Type B pancreatic cell (in vitro differentiated cells): ENCODE measurements around the gene HNRNPAB. TPM values are rescaled to one million over a fixed set of nuclear protein-coding genes. Genes with fewer than 3 reads are reported as not detected.
"Not testable (repeated sequence)": the region's sequence is repeated elsewhere in the genome, so short reads cannot be mapped to it uniquely, and the experiment has no call there.

Experiments used
- DNase-seq: peaks from one replicate; pipeline ENCODE4 v3.0.0; 2021; ENCODE audit warnings: mixed read lengths; ENCODE audit not compliant: unreplicated experiment; ENCODE audit errors: extremely low spot score
- H3K27ac Mint-ChIP-seq: 2 replicates; pipeline ENCODE4 v1.8.0; 2021; ENCODE audit warnings: mild to moderate bottlenecking, mixed read lengths
- H3K27me3 Mint-ChIP-seq: 2 replicates; pipeline ENCODE4 v1.8.0; 2021; ENCODE audit warnings: mixed read lengths
- H3K36me3 Mint-ChIP-seq: 2 replicates; pipeline ENCODE4 v1.8.0; 2021; ENCODE audit warnings: mixed read lengths
- H3K4me1 Mint-ChIP-seq: one replicate; pipeline ENCODE4 v1.8.0; 2021; ENCODE audit warnings: mixed read lengths; ENCODE audit not compliant: unreplicated experiment
- H3K4me3 Mint-ChIP-seq: 2 replicates; pipeline ENCODE4 v1.8.0; 2021; ENCODE audit warnings: mild to moderate bottlenecking, mixed read lengths
- H3K9me3 Mint-ChIP-seq: 2 replicates; pipeline ENCODE4 v1.8.0; 2021; ENCODE audit warnings: mixed read lengths
- total RNA-seq: library from RNA; stranded (reverse); gene quantifications from 2 replicates; pipeline ENCODE4 v1.2.1, GENCODE V29; 2021; ENCODE audit warnings: low replicate concordance
- TF ChIP-seq, protein P1 (sequence below): fragments of 200-600 bp; sonication (generic); conservative IDR thresholded peaks from 2 replicates; pipeline ENCODE4 v1.5.0; 2021; ENCODE audit warnings: antibody characterized with exemption, mild to moderate bottlenecking

HNRNPAB gene
- total RNA-seq, 1 donor from 2014 or later: 245 TPM

DNA sequence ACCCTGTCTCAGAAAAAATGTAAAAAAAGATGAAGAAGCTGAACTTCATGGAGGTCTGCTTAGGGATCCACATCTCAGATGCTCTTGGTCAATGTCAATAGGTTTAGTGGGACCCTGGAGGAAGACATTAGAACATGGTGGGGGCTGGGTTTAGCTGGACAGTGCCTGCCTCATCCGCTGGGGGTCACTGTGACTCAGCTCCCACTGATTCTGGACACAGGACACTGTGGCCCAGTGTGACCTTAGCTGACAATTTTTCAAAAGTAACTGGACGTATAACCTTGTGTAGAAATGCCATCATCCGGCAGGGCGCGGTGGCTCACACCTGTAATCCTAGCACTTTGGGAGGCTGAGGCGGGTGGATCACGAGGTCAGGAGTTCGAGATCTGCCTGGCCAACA, 7.3 kb upstream of the HNRNPAB start:
- H3K27ac Mint-ChIP-seq: no peak overlapping the region
- DNase-seq: no peak
- peaks cover 4% of the 10 kb centered on the region for H3K4me1 Mint-ChIP-seq
- no peak overlapping the region for H3K4me3 Mint-ChIP-seq
- TF ChIP-seq, protein P1, sequence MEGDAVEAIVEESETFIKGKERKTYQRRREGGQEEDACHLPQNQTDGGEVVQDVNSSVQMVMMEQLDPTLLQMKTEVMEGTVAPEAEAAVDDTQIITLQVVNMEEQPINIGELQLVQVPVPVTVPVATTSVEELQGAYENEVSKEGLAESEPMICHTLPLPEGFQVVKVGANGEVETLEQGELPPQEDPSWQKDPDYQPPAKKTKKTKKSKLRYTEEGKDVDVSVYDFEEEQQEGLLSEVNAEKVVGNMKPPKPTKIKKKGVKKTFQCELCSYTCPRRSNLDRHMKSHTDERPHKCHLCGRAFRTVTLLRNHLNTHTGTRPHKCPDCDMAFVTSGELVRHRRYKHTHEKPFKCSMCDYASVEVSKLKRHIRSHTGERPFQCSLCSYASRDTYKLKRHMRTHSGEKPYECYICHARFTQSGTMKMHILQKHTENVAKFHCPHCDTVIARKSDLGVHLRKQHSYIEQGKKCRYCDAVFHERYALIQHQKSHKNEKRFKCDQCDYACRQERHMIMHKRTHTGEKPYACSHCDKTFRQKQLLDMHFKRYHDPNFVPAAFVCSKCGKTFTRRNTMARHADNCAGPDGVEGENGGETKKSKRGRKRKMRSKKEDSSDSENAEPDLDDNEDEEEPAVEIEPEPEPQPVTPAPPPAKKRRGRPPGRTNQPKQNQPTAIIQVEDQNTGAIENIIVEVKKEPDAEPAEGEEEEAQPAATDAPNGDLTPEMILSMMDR: peak; percentile 63
- peaks cover 13% of the 10 kb centered on the region for H3K27me3 Mint-ChIP-seq
- no peaks in the 10 kb centered on the region for H3K9me3 Mint-ChIP-seq
- no peaks in the 10 kb centered on the region for H3K36me3 Mint-ChIP-seq

DNA sequence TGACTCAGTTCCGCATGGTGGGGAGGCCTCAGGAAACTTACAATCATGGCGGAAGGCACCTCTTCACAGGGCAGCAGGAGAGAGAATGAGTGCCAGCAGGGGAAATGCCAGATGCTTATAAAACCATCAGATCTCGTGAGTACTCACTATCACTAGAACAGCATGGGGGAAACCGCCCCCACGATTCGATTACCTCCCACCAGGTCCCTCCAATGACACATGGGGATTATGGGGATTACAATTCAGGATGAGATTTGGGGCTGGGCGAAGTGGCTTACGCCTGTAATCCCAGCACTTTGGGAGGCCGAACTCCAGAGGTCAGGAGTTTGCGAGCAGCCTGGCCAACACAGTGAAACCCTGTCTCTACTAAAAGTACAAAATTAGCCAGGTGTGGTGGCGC, 6.2 kb upstream of the HNRNPAB start:
- H3K9me3 Mint-ChIP-seq, H3K36me3 Mint-ChIP-seq, H3K4me3 Mint-ChIP-seq, H3K27ac Mint-ChIP-seq, H3K4me1 Mint-ChIP-seq, DNase-seq: not testable (repeated sequence)
- peaks cover 12% of the 10 kb centered on the region for H3K27me3 Mint-ChIP-seq

DNA sequence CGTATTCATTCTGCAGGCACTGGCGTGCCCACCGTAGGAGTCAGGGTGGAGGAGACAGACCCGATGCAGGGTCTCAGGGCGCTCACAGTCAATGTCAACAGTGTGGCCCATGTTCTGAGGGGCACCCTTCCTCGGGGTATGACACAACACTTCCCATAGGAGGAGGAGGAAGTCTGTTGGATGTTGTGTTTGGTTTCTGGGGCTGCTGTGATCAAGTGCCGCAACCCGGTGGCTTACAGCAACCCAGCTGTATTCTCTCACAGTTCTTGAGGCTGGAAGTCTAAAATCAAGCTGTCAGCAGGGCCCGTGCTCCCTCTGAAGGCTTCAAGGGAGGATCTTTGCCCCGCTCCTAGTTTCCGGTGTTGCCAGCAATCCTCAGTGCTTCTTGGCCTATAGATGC, 5.6 kb upstream of the HNRNPAB start:
- TF ChIP-seq, protein P1: no peak
- Mint-ChIP-seq H3K27ac (no peak overlapping the region), H3K4me3 (no peak overlapping the region), H3K9me3 (no peaks in the 10 kb centered on the region), H3K36me3 (no peaks in the 10 kb centered on the region), H3K27me3 (peaks cover 8% of the 10 kb centered on the region), H3K4me1 (no peaks in the 10 kb centered on the region)
- no peak for DNase-seq

DNA sequence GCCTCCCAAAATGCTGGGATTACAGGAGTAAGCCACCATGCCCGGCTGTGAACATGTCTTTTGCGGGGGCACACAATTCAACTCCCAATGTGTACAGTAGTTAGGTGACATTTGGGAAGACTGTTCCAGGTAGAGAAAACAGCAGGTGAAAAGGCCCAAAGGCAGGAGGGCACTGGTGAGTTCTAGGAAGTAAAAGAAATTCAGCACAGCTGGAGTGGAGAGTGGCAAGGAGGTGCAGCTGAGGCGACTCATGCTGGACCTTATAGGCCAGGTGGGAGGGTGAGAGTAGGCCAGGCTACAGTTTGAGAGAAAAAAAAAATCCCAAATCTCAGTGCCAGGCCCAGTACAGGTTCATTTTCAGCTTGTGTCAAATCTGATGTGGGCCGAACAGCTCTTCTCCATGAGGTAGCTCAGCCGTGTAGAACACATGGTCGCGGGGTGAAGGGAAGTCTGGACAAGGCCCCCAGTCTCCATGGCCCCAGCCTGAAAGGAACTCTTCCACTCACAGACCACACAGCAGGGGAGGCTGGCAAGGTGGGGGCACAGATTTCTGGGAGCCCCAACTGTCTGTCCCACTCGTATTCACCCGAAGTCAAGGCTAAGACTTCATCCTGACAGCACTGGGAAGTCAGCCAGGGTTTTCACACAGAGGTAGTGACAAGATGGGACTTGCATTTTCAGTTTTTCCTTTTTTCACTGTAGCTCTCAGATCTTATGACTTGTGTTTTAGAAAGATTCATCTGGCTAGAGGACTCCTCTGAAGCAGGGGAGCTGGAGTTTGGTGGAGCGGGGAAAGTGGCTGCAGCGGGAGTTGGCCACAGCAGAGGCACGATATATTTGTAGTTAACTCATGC, 4.5 kb upstream of the HNRNPAB start:
- H3K27ac Mint-ChIP-seq: peak overlapping the region; percentile 1

DNA sequence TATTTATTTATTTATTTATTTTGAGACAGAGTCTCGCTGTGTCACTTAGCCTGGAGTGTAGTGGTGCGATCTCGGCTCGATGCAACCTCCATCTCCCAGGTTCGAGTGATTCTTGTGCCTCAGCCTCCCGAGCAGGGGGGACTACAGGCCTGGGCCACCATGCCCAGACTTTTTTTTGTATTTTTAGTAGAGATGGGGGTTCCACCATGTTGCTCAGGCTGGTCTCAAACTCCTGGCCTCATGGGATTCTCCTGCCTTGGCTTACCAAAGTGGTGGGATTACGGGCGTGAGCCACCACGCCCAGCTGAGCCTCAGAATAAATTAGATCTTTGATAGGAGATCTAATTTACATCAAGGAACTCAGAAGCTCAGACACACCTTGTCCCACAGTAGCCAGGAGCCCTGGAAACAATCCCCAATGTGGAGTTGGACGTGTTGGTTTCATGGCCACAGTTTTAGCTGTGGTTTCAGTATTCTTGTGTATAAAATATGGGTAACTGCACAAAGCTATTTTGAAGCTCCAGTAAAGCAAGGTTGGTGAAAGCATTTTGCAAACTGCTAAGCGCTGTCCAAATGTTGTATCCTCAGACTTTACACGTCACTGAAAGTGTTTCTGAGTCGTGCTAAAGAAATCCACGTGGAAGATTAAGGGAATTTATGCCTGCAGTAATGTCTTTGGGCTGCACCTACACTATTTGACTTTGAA, 3.0 kb upstream of the HNRNPAB start:
- Mint-ChIP-seq H3K9me3 (no peaks in the 10 kb centered on the region), H3K27me3 (peaks cover 3% of the 10 kb centered on the region), H3K36me3 (peaks cover 11% of the 10 kb centered on the region), H3K27ac (no peak overlapping the region), H3K4me1 (peaks cover 7% of the 10 kb centered on the region), H3K4me3 (peak overlapping the region; percentile 36)
- TF ChIP-seq, protein P1: no peak
- DNase-seq: no peak

More for the DNA sequence above, 4.5 kb upstream of the HNRNPAB start:
- H3K4me1 Mint-ChIP-seq: no peaks in the 10 kb centered on the region
- no peak overlapping the region for H3K4me3 Mint-ChIP-seq
- H3K36me3 Mint-ChIP-seq: peaks cover 4% of the 10 kb centered on the region
- no peaks in the 10 kb centered on the region for H3K9me3 Mint-ChIP-seq
- TF ChIP-seq, protein P1: no peak
- peaks cover 7% of the 10 kb centered on the region for H3K27me3 Mint-ChIP-seq
- no peak for DNase-seq

DNA sequence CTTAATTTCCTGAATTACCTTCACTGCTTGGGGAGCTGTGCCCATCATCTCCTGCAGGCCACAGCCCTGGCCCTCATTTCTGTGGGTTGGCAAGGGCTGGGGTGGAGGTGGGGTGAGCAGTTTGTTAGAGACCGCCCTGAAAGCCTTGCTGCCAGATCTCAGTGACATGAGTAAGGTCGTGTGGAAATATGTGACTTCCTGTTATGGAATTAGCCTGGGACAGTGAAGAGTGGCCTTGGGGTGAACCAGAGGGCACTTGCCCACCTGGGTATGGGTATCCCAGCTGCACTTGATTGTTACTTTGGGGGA, 2.5 kb upstream of the HNRNPAB start:
- peaks cover 15% of the 10 kb centered on the region for H3K36me3 Mint-ChIP-seq
- DNase-seq: no peak
- TF ChIP-seq, protein P1: no peak
- no peak overlapping the region for H3K27ac Mint-ChIP-seq
- peaks cover 12% of the 10 kb centered on the region for H3K4me1 Mint-ChIP-seq
- peak overlapping the region; percentile 42 for H3K4me3 Mint-ChIP-seq
- peaks cover 3% of the 10 kb centered on the region for H3K27me3 Mint-ChIP-seq
- no peaks in the 10 kb centered on the region for H3K9me3 Mint-ChIP-seq
